HCT116 (cell line): Measurements from ENCODE around the gene ARHGEF39. TPM values are rescaled to one million over a fixed set of nuclear protein-coding genes. Genes with fewer than 3 reads are reported as not detected.

Experiments
- ATAC-seq: fragments of 200-7000 bp; cut with Tn5 transposase; 2 replicates; pipeline ENCODE4 v1.9.1; 2020; ENCODE audit warnings: mild to moderate bottlenecking, moderate library complexity
- BruUV-seq: library from RNA; stranded (reverse); fragments of 400-500 nt; replicated peaks from 2 replicates; lab custom pipeline; 2021; lab: Mats Ljungman, UMichigan
- CTCF ChIA-PET: fragments of 300-600 bp; sonication (Branson Sonifier 250); formaldehyde crosslinking; loops from one replicate; lab custom pipeline; 2021; ENCODE audit warnings: antibody characterized with exemption; lab: Charles Lee
- POLR2A ChIA-PET: fragments of 300-600, 350-600 bp; sonication (Branson Sonifier 250); formaldehyde crosslinking; loops from one replicate; lab custom pipeline; 2021; ENCODE audit warnings: antibody characterized with exemption; lab: Charles Lee
- RAD21 ChIA-PET, 2 experiments: fragments of 300-600 bp; sonication (Branson Sonifier 250); formaldehyde crosslinking; loops; one replicate each; lab custom pipeline; 2023; ENCODE audit warnings: low total read pairs in 2 of 2; ENCODE audit not compliant: uncharacterized antibody in 2 of 2, unreplicated experiment in 2 of 2, low non-redundant PET in 1 of 2; lab: Charles Lee
- DNase-seq: peaks from one replicate; pipeline ENCODE4 v3.0.0-alpha.2; 2010; ENCODE audit warnings: low read depth, low spot score
- H2AFZ ChIP-seq: fragments of 200-600 bp; shearing (Covaris generic), sonication (generic); 2 replicates; pipeline ENCODE4 v1.6.1; 2017; ENCODE audit warnings: low read depth, mixed run types, mixed read lengths, antibody characterized with exemption, low read length; ENCODE audit not compliant: poor library complexity, severe bottlenecking
- H3K27ac ChIP-seq: 2 replicates; pipeline ENCODE4 v1.5.1; 2012; ENCODE audit warnings: low read depth, low read length
- H3K27me3 ChIP-seq: fragments of 200-600 bp; sonication (generic); 2 replicates; pipeline ENCODE4 v1.6.1; 2016; ENCODE audit warnings: mixed run types, low read length, mixed read lengths; ENCODE audit not compliant: insufficient read depth
- H3K36me3 ChIP-seq, 2 experiments: fragments of 200-500 bp in 1 of 2; fragments of 200-600 bp in 1 of 2; sonication (Bioruptor generic) in 1 of 2; sonication (generic) in 1 of 2; 2 replicates each; pipeline versions ENCODE4 v1.5.1 to v1.6.1; 2014 to 2016; ENCODE audit warnings: low read length in 2 of 2, inconsistent platforms in 1 of 2, mixed read lengths in 1 of 2, mixed run types in 1 of 2; ENCODE audit not compliant: insufficient read depth in 2 of 2, control insufficient read depth in 1 of 2
- H3K4me1 ChIP-seq, 2 experiments: fragments of 200-600 bp in 1 of 2; sonication (generic) in 1 of 2; 2 replicates each; pipeline versions ENCODE4 v1.5.1 to v1.6.1; 2012 to 2017; ENCODE audit warnings: low read length in 2 of 2, inconsistent platforms in 1 of 2, mild to moderate bottlenecking in 1 of 2, mixed read lengths in 1 of 2, mixed run types in 1 of 2, moderate library complexity in 1 of 2; ENCODE audit not compliant: insufficient read depth in 2 of 2, control insufficient read depth in 1 of 2
- H3K4me2 ChIP-seq: fragments of 200-600 bp; sonication (generic); 2 replicates; pipeline ENCODE4 v1.6.1; 2017; ENCODE audit warnings: mixed run types, low read length, mixed read lengths
- H3K4me3 ChIP-seq, 2 experiments: fragments of 200-600 bp in 1 of 2; sonication (generic) in 1 of 2; replicated peaks in 1 of 2; 2 replicates each; pipeline ENCODE4 v1.5.1; 2011 to 2016; ENCODE audit warnings: low read length in 2 of 2, control low read depth in 1 of 2, low read depth in 1 of 2, mild to moderate bottlenecking in 1 of 2, mixed read lengths in 1 of 2, mixed run types in 1 of 2
- H3K79me2 ChIP-seq: fragments of 200-600 bp; sonication (generic); 2 replicates; pipeline ENCODE4 v1.6.1; 2017; ENCODE audit warnings: mild to moderate bottlenecking, mixed run types, low read length, moderate library complexity, mixed read lengths; ENCODE audit not compliant: insufficient read depth
- H3K9ac ChIP-seq: fragments of 200-600 bp; sonication (generic); 2 replicates; pipeline ENCODE4 v1.6.1; 2016; ENCODE audit warnings: low read length, mixed read lengths
- H3K9me2 ChIP-seq: fragments of 200-600 bp; sonication (generic), shearing (Covaris generic); 2 replicates; pipeline ENCODE4 v1.6.1; 2017; ENCODE audit warnings: mixed run types, mild to moderate bottlenecking, moderate library complexity; ENCODE audit not compliant: insufficient read depth
- H3K9me3 ChIP-seq, 2 experiments: fragments of 200-500 bp in 1 of 2; fragments of 200-600 bp in 1 of 2; sonication (Bioruptor generic) in 1 of 2; sonication (generic) in 1 of 2; 2 replicates each; pipeline ENCODE4 v1.6.1; 2014 to 2017; ENCODE audit warnings: low read length in 2 of 2, mixed read lengths in 2 of 2, inconsistent platforms in 1 of 2, low read depth in 1 of 2, mild to moderate bottlenecking in 1 of 2, mixed run types in 1 of 2, moderate library complexity in 1 of 2; ENCODE audit not compliant: control insufficient read depth in 1 of 2, insufficient read depth in 1 of 2
- H4K20me1 ChIP-seq: fragments of 200-600 bp; sonication (generic), shearing (Covaris generic); 2 replicates; pipeline ENCODE4 v1.6.1; 2017; ENCODE audit warnings: mixed run types, mild to moderate bottlenecking, moderate library complexity; ENCODE audit not compliant: insufficient read depth
- CBX3 ChIP-seq: IDR thresholded peaks from 2 replicates; pipeline ENCODE4 v1.6.1; 2012; ENCODE audit warnings: low read depth
- EGR1 ChIP-seq: IDR thresholded peaks from 2 replicates; pipeline ENCODE4 v1.6.1; 2012; ENCODE audit warnings: low read depth
- EZH2phosphoT487 ChIP-seq: fragments of 200-600 bp; IDR thresholded peaks from 2 replicates; pipeline ENCODE4 v1.6.1; 2018; ENCODE audit warnings: antibody characterized with exemption, borderline replicate concordance
- POLR2AphosphoS5 ChIP-seq: IDR thresholded peaks from 2 replicates; pipeline ENCODE4 v1.6.1; 2011; ENCODE audit warnings: mild to moderate bottlenecking, low read depth, low read length, moderate library complexity
- REST ChIP-seq: IDR thresholded peaks from 2 replicates; pipeline ENCODE4 v1.6.1; 2012; ENCODE audit warnings: low read depth
- YY1 ChIP-seq: IDR thresholded peaks from 2 replicates; pipeline ENCODE4 v1.6.1; 2011; ENCODE audit warnings: low read length, low read depth, moderate library complexity, mild to moderate bottlenecking; ENCODE audit not compliant: insufficient replicate concordance; ENCODE audit errors: extremely low read depth
- intact Hi-C: fragments of 100-400 bp; cut with micrococcal nuclease; formaldehyde crosslinking; loops from 2 replicates; pipeline ENCODE4 v1.10.0; 2022
- total RNA-seq: library from RNA; stranded (reverse); gene quantifications from one replicate; pipeline ENCODE4 v1.2.1, GENCODE V29; 2021; ENCODE audit not compliant: unreplicated experiment
- TF ChIP-seq, protein P1 (sequence below): IDR thresholded peaks from 2 replicates; pipeline ENCODE4 v1.6.1; 2012

ARHGEF39 gene
- total RNA-seq, 1 experiment from 2014 or later, result 29.8 TPM

GRCh38 chr9:35705836-35706430 is 40.9 kb upstream of the ARHGEF39 start:
- Histone ChIP-seq H4K20me1 (no peaks in the 10 kb centered on the region), H3K9me2 (no peaks in the 10 kb centered on the region), H3K4me2 (no peak overlapping the region), H3K27ac (no peak overlapping the region), H3K36me3 (peaks cover 58 to 72% of the 10 kb centered on the region in 2 experiments), H2AFZ (no peak overlapping the region), H3K4me3 (no peak overlapping the region), H3K9me3 (no peaks in the 10 kb centered on the region), H3K27me3 (no peaks in the 10 kb centered on the region), H3K79me2 (no peaks in the 10 kb centered on the region), H3K9ac (no peak overlapping the region), H3K4me1 (no peaks in the 10 kb centered on the region)
- DNase-seq (no peak), ATAC-seq (no peak)
- no peak for TF ChIP-seq POLR2AphosphoS5
- TF ChIP-seq CBX3, result no peak
- TF ChIP-seq EZH2phosphoT487, result no peak
- TF ChIP-seq, protein P1, sequence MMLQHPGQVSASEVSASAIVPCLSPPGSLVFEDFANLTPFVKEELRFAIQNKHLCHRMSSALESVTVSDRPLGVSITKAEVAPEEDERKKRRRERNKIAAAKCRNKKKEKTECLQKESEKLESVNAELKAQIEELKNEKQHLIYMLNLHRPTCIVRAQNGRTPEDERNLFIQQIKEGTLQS, result no peak
- no peak for TF ChIP-seq EGR1
- TF ChIP-seq YY1, result no peak
- TF ChIP-seq REST, result no peak
- no TSS peak for BruUV-seq
- POLR2A ChIA-PET, result no interaction called here
- RAD21 ChIA-PET, result no interaction called here
- CTCF ChIA-PET, result interaction anchor here (1.8 kb wide), 1 partner anchor 9 kb away, joined by 7 read pairs; no protein-coding TSS in a partner anchor
- intact Hi-C loops, result no loop called here
